ENCODE results near the gene TMEM39B.
A peak's percentile ranks its signal among the peaks of the same experiment; 100 is the strongest.
"Not testable (repeated sequence)": the region's sequence is repeated elsewhere in the genome, so short reads cannot be mapped to it uniquely, and the experiment has no call there.

TMEM39B gene

DNA sequence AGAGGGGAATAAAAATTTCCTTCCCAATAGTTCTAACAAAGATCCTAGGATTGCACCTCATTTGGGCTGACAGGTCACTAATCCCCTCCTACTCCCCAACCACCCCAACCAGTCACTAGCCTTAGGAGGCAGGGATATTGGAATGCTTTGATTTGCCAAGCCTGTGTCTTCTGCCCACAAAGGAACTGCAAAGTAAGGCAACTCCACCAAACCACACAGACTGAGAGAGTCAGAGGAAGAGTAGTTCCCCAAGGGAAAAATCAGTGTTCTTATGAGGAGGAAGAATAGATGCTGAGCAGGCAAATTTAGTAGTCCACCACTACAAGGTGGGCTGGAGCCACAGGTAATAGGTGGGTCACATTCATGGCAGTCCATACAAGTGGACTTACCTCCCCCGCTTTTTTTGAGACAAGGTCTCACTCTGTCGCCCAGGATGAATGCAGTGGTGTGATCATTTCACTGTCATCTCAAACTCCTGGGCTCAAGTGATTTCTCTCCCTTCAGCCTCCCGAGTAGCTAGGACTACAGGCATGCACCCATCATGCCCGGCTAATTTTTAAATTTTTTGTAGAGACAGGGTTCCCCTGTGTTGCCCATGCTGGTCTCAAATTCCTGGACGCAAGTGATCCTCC, 3.7 kb upstream of the TMEM39B start:
- no peaks in the 10 kb centered on the region for H3K9me3 ChIP-seq (ENCODE audit: control insufficient read depth, insufficient read depth, low read length)
- peaks cover 22% of the 10 kb centered on the region for H3K4me1 ChIP-seq (ENCODE audit: control insufficient read depth, insufficient read depth, low read length)
- no peak overlapping the region for H3K4me3 ChIP-seq (ENCODE audit: low read depth, low read length)
- H3K27ac ChIP-seq (ENCODE audit: low read depth, low read length): peak overlapping the region; percentile 78
- no peak overlapping the region for H3K9ac ChIP-seq (ENCODE audit: low read depth, low read length)
- peaks cover under 1% of the 10 kb centered on the region; the same call in 1 of the 2 replicates for H3K36me3 ChIP-seq (ENCODE audit: control insufficient read depth, insufficient read depth, low read length)
- no peaks in the 10 kb centered on the region for H3K27me3 ChIP-seq (ENCODE audit: control insufficient read depth, insufficient read depth, low read length)

DNA sequence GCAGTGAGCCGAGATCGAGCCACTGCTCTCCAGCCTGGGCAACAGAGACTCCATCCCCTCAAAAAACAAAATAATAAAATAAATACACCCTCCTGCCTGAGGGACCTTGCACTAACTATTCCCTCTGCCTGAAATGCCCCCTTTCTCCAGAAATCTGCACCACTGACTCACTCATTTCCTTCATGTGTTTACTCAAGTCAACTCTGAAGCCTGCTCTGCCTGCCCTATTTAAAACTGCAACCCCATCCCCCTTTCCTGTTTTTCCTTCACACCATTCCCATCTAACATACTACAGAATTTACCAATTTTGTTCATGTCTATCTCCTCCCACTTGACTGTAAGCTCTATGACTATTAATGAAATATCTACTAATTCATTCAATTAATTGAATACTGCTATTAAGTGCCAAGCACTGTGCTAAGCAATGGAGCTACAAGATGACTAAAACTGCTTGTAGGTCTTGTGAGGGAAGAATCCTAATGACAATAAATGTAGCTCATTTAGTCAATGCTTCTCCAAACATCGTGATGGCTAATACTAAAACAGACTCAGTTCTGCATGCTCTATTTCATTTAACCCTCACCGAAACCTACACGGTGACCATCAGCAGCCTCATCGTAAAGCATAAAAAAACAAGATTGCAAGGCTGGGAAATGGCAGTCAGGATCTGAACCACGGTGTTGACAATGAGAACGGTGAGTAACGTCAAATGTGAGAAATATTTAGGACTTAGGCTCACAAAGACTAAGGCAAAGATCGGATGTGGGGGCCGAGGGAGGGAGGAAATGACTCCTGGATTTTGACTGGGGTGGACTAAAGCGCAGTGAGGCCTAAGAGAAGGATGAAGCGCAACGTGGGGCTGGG, 749 bp upstream of the TMEM39B start:
- H3K9me3 ChIP-seq (ENCODE audit: control insufficient read depth, insufficient read depth, low read length): no peaks in the 10 kb centered on the region
- peak overlapping the region; percentile 99 for H3K4me3 ChIP-seq (ENCODE audit: low read depth, low read length)
- peaks cover 22% of the 10 kb centered on the region for H3K4me1 ChIP-seq (ENCODE audit: control insufficient read depth, insufficient read depth, low read length)
- H3K9ac ChIP-seq (ENCODE audit: low read depth, low read length): peak overlapping the region; percentile 95
- H3K27ac ChIP-seq (ENCODE audit: low read depth, low read length): peak overlapping the region; percentile 99
- no peaks in the 10 kb centered on the region for H3K27me3 ChIP-seq (ENCODE audit: control insufficient read depth, insufficient read depth, low read length)
- H3K36me3 ChIP-seq (ENCODE audit: control insufficient read depth, insufficient read depth, low read length): peaks cover 19% of the 10 kb centered on the region

- H3K4me3 ChIP-seq (ENCODE audit: low read depth, low read length): peak overlapping the region; percentile 99
- peaks cover 21% of the 10 kb centered on the region for H3K4me1 ChIP-seq (ENCODE audit: control insufficient read depth, insufficient read depth, low read length)
- no peaks in the 10 kb centered on the region for H3K9me3 ChIP-seq (ENCODE audit: control insufficient read depth, insufficient read depth, low read length)
- H3K36me3 ChIP-seq (ENCODE audit: control insufficient read depth, insufficient read depth, low read length): peaks cover 35% of the 10 kb centered on the region
- no peak overlapping the region for H3K9ac ChIP-seq (ENCODE audit: low read depth, low read length)
- no peaks in the 10 kb centered on the region for H3K27me3 ChIP-seq (ENCODE audit: control insufficient read depth, insufficient read depth, low read length)
- no peak overlapping the region for H3K27ac ChIP-seq (ENCODE audit: low read depth, low read length)
Observed at GRCh38 chr1:32073299-32074229, 825 bp downstream of the TMEM39B start.

- H3K4me1 ChIP-seq (ENCODE audit: control insufficient read depth, insufficient read depth, low read length): peaks cover 13% of the 10 kb centered on the region
- H3K9ac ChIP-seq (ENCODE audit: low read depth, low read length): no peak overlapping the region
- H3K27ac ChIP-seq (ENCODE audit: low read depth, low read length): no peak overlapping the region
- no peaks in the 10 kb centered on the region for H3K9me3 ChIP-seq (ENCODE audit: control insufficient read depth, insufficient read depth, low read length)
- H3K4me3 ChIP-seq (ENCODE audit: low read depth, low read length): no peak overlapping the region
- no peaks in the 10 kb centered on the region for H3K27me3 ChIP-seq (ENCODE audit: control insufficient read depth, insufficient read depth, low read length)
- peaks cover 40% of the 10 kb centered on the region for H3K36me3 ChIP-seq (ENCODE audit: control insufficient read depth, insufficient read depth, low read length)
Observed at GRCh38 chr1:32074841-32075240, 2.1 kb downstream of the TMEM39B start.

DNA sequence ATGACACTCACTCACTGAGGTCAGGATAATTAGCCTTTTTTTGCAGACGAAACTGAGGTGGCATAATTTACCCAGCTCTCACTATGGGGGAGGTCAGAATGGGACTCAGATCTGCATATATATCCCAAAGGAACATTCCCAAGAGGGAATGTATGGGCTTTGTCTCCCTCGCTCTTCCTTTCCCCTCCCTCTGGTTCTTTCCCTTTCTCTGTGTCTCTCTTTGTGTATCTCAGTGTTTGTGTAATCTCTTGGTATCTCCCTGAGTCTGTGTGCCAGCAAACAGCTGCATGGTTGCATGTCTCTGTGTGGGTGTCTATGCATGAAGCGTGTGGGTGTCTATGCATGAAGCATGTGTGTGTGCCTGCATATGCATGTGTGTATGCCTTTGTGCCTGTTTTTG, 4.7 kb downstream of the TMEM39B start:
- H3K9me3 ChIP-seq (ENCODE audit: control insufficient read depth, insufficient read depth, low read length): no peaks in the 10 kb centered on the region

GRCh38 chr1:32082022-32082421, 9.3 kb downstream of the TMEM39B start:
- no peak overlapping the region for H3K9ac ChIP-seq (ENCODE audit: low read depth, low read length)
- H3K36me3 ChIP-seq (ENCODE audit: control insufficient read depth, insufficient read depth, low read length): peaks cover 54% of the 10 kb centered on the region
- H3K27me3 ChIP-seq (ENCODE audit: control insufficient read depth, insufficient read depth, low read length): no peaks in the 10 kb centered on the region
- H3K4me1 ChIP-seq (ENCODE audit: control insufficient read depth, insufficient read depth, low read length): no peaks in the 10 kb centered on the region
- H3K27ac ChIP-seq (ENCODE audit: low read depth, low read length): no peak overlapping the region
- no peaks in the 10 kb centered on the region for H3K9me3 ChIP-seq (ENCODE audit: control insufficient read depth, insufficient read depth, low read length)
- H3K4me3 ChIP-seq (ENCODE audit: low read depth, low read length): no peak overlapping the region

More for the DNA sequence above, 4.7 kb downstream of the TMEM39B start:
- H3K27ac ChIP-seq (ENCODE audit: low read depth, low read length): no peak overlapping the region
- no peak overlapping the region for H3K9ac ChIP-seq (ENCODE audit: low read depth, low read length)
- H3K36me3 ChIP-seq (ENCODE audit: control insufficient read depth, insufficient read depth, low read length): peaks cover 52% of the 10 kb centered on the region
- no peaks in the 10 kb centered on the region for H3K27me3 ChIP-seq (ENCODE audit: control insufficient read depth, insufficient read depth, low read length)
- no peak overlapping the region for H3K4me3 ChIP-seq (ENCODE audit: low read depth, low read length)
- peaks cover 4% of the 10 kb centered on the region for H3K4me1 ChIP-seq (ENCODE audit: control insufficient read depth, insufficient read depth, low read length)

- H3K9ac ChIP-seq (ENCODE audit: low read depth, low read length); H3K27ac ChIP-seq (ENCODE audit: low read depth, low read length); H3K27me3 ChIP-seq (ENCODE audit: control insufficient read depth, insufficient read depth, low read length); H3K4me1 ChIP-seq (ENCODE audit: control insufficient read depth, insufficient read depth, low read length); H3K4me3 ChIP-seq (ENCODE audit: low read depth, low read length); H3K9me3 ChIP-seq (ENCODE audit: control insufficient read depth, insufficient read depth, low read length): not testable (repeated sequence)
- H3K36me3 ChIP-seq (ENCODE audit: control insufficient read depth, insufficient read depth, low read length): peaks cover 39% of the 10 kb centered on the region
Observed at GRCh38 chr1:32086381-32086780, 13.6 kb downstream of the TMEM39B start.

DNA sequence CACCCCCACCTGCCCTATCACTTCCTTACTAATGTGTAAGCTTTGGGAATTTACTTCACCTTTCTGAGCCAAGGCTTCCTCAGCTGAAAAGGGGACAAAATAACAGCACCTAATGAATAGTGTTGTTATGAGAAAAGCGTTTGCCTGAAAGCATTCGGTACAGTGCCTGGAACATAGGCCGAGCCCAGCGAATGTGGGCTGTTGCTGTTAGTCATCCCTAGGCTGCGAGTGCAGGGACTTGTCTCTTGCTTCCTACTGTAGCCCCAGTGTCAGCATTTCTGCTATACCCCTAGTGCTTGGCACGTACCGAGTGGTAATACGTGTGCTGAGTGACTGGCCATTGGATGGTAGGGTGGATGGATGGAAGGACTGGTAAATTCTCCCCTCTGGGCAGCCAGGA, 18.4 kb downstream of the TMEM39B start:
- Histone ChIP-seq H3K4me1 (ENCODE audit: control insufficient read depth, insufficient read depth, low read length) (no peaks in the 10 kb centered on the region), H3K36me3 (ENCODE audit: control insufficient read depth, insufficient read depth, low read length) (peaks cover 57% of the 10 kb centered on the region), H3K27ac (ENCODE audit: low read depth, low read length) (no peak overlapping the region), H3K9ac (ENCODE audit: low read depth, low read length) (no peak overlapping the region), H3K4me3 (ENCODE audit: low read depth, low read length) (no peak overlapping the region), H3K9me3 (ENCODE audit: control insufficient read depth, insufficient read depth, low read length) (no peaks in the 10 kb centered on the region), H3K27me3 (ENCODE audit: control insufficient read depth, insufficient read depth, low read length) (no peaks in the 10 kb centered on the region)

DNA sequence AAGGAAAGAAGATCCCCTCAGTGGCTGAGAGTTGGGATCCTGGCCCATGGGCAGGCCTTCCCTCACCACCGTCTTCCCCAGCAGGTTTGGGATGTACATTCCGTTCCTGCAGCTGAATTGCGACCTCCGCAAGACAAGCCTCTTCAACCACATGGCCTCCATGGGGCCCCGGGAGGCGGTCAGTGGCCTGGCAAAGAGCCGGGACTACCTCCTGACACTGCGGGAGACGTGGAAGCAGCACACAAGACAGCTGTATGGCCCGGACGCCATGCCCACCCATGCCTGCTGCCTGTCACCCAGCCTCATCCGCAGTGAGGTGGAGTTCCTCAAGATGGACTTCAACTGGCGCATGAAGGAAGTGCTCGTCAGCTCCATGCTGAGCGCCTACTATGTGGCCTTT, 18.9 kb downstream of the TMEM39B start:
- H3K27ac ChIP-seq (ENCODE audit: low read depth, low read length): no peak overlapping the region
- no peaks in the 10 kb centered on the region for H3K9me3 ChIP-seq (ENCODE audit: control insufficient read depth, insufficient read depth, low read length)
- no peak overlapping the region for H3K4me3 ChIP-seq (ENCODE audit: low read depth, low read length)
- peaks cover 58% of the 10 kb centered on the region for H3K36me3 ChIP-seq (ENCODE audit: control insufficient read depth, insufficient read depth, low read length)
- no peaks in the 10 kb centered on the region for H3K27me3 ChIP-seq (ENCODE audit: control insufficient read depth, insufficient read depth, low read length)
- H3K9ac ChIP-seq (ENCODE audit: low read depth, low read length): no peak overlapping the region
- no peaks in the 10 kb centered on the region for H3K4me1 ChIP-seq (ENCODE audit: control insufficient read depth, insufficient read depth, low read length)

DNA sequence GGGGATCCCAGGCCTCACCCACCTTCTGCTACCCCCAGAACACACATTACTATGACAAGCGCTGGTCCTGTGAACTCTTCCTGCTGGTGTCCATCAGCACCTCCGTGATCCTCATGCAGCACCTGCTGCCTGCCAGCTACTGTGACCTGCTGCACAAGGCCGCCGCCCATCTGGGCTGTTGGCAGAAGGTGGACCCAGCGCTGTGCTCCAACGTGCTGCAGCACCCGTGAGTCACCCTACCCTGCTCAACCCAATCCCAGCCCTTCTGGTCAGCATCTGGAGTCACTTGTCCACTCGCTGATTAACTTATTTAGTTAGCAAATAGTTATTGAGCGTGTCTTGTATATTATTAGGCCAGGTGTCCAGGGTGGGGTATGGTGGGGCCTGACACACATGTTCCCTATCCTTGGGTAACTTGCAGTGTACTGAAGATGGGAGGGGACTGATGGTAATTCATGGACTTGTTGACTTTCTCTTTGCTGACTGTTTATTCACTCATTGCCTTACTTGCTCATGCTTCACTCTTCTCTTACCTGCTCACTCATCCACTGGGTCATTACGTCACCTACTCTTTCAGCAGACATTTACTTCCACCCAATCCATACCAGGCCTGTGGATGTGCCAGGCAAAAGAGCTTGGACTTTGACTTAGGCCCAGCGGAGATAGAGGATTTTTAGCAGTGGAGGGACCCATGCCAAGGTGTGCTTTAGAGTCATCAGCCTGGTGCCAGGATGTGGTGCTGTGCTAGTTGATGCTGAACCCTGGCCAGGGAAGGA, 22.2 kb downstream of the TMEM39B start:
- H3K27ac ChIP-seq (ENCODE audit: low read depth, low read length): no peak overlapping the region
- H3K9me3 ChIP-seq (ENCODE audit: control insufficient read depth, insufficient read depth, low read length): no peaks in the 10 kb centered on the region
- no peaks in the 10 kb centered on the region for H3K27me3 ChIP-seq (ENCODE audit: control insufficient read depth, insufficient read depth, low read length)
- H3K4me1 ChIP-seq (ENCODE audit: control insufficient read depth, insufficient read depth, low read length): no peaks in the 10 kb centered on the region
- H3K4me3 ChIP-seq (ENCODE audit: low read depth, low read length): no peak overlapping the region
- peaks cover 67% of the 10 kb centered on the region for H3K36me3 ChIP-seq (ENCODE audit: control insufficient read depth, insufficient read depth, low read length)
- H3K9ac ChIP-seq (ENCODE audit: low read depth, low read length): no peak overlapping the region
